ENCODE measurements around the gene DHX8. TPM values are rescaled to one million over a fixed set of nuclear protein-coding genes. Genes with fewer than 3 reads are reported as not detected.

DHX8 gene
- polyA plus RNA-seq, 1 donor (not counting 4 experiments of a cell fraction or from before 2014, with no cell fraction given) = 30.1 TPM

DNA sequence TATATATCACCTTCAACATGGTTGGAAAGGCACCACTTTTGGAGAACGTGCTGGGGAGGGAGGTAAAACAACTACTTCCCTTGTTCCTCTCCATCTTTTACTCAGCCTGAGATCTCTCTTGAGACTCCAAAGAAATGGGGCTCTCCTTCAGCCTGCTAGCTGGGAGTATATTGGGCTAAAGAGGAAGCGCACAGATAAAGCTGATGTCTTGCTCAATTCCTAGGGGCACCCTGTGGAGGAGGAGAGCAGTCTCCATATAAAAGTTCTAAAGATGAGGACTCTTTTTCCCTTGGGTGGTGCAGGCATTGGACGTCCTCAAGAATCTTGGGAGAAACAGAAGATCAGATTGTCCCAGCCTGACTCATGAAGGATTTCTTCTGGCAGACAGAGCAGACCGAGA, 67.0 kb downstream of the DHX8 start:
- no peak overlapping the region for H3K4me3 ChIP-seq (ENCODE audit: control insufficient read depth in 2 of 3, extremely low read depth in 1 of 3, insufficient read depth in 2 of 3, low read depth in 1 of 3, low read length in 3 of 3)
- no peaks in the 10 kb centered on the region for H4K20me1 ChIP-seq (ENCODE audit: control insufficient read depth, extremely low read depth, insufficient read depth, low read length)
- no peaks in the 10 kb centered on the region for H3K27me3 ChIP-seq (ENCODE audit: control insufficient read depth, extremely low read depth, insufficient read depth, low read length)
- FAIRE-seq = no peak
- no peak overlapping the region for H3K27ac ChIP-seq (ENCODE audit: control insufficient read depth, insufficient read depth, low read length)
- no peak overlapping the region for H2AFZ ChIP-seq (ENCODE audit: control insufficient read depth, low read length)
- H3K4me1 ChIP-seq (ENCODE audit: control insufficient read depth, extremely low read depth, insufficient read depth, low read length) = peaks cover 33% of the 10 kb centered on the region
- DNase-seq (ENCODE audit: low read depth, low spot score) = no peak
- H3K36me3 ChIP-seq (ENCODE audit: control insufficient read depth in 2 of 2, extremely low read depth in 1 of 2, insufficient read depth in 2 of 2, low read length in 2 of 2) = no peaks in the 10 kb centered on the region
- H3K9me1 ChIP-seq (ENCODE audit: control insufficient read depth, extremely low read depth, insufficient read depth, low read length) = no peaks in the 10 kb centered on the region
- no peak overlapping the region for H3K9ac ChIP-seq (ENCODE audit: control insufficient read depth, extremely low read depth, insufficient read depth, low read length)
- H3K4me2 ChIP-seq (ENCODE audit: control insufficient read depth, extremely low read depth, insufficient read depth, low read depth, low read length) = no peak overlapping the region
- dilution Hi-C loops (cut with MboI; ENCODE audit: extremely low pct_ligation_motif_present, low sequenced_read_pairs) = no loop called here
- TF ChIP-seq, protein P1, sequence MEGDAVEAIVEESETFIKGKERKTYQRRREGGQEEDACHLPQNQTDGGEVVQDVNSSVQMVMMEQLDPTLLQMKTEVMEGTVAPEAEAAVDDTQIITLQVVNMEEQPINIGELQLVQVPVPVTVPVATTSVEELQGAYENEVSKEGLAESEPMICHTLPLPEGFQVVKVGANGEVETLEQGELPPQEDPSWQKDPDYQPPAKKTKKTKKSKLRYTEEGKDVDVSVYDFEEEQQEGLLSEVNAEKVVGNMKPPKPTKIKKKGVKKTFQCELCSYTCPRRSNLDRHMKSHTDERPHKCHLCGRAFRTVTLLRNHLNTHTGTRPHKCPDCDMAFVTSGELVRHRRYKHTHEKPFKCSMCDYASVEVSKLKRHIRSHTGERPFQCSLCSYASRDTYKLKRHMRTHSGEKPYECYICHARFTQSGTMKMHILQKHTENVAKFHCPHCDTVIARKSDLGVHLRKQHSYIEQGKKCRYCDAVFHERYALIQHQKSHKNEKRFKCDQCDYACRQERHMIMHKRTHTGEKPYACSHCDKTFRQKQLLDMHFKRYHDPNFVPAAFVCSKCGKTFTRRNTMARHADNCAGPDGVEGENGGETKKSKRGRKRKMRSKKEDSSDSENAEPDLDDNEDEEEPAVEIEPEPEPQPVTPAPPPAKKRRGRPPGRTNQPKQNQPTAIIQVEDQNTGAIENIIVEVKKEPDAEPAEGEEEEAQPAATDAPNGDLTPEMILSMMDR (optimal IDR thresholded peaks at IDR 0.05 in 1 of 3, IDR thresholded peaks at IDR 0.05 in 1 of 3, conservative IDR thresholded peaks at IDR 0.05 in 1 of 3; ENCODE audit: extremely low read depth in 1 of 3, insufficient read depth in 2 of 3, low read length in 3 of 3) = no peak
- no peak for TF ChIP-seq EZH2 (IDR thresholded peaks at IDR 0.05; ENCODE audit: low read length)
- no peaks in the 10 kb centered on the region for H3K79me2 ChIP-seq (ENCODE audit: control insufficient read depth, insufficient read depth, low read length)
- H3K9me3 ChIP-seq (ENCODE audit: control insufficient read depth, low read depth, low read length) = no peaks in the 10 kb centered on the region

DNA sequence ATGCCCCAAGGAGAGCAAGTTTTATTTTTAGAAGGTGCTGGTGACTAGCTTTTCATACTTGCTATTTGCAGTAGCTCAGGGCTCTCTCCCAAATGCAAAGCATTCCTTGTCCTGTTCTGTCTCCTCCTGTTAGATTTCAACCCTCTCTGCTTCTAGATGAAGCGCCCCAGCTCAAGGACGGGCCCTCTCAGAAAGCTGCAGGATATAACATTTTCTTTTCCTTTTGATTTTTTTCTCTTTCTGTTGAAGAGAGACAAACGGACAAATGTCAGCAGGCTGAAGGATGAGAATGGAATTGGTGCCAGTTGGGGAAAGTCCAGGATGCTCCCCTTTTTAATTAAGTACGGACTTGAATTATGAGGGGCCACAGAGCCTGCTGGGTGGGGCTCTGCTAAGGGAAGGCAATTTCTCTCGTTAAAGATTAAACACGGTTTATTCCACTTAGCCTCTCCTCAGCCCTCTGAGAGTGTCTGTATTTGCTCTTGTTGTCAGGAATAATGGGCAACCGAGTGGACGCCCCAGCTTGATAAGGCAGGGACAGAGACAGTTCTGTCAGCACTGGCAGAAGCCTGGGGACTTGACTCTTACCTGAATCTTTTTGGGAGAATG, 68.6 kb downstream of the DHX8 start:
- TF ChIP-seq, protein P1 (optimal IDR thresholded peaks at IDR 0.05 in 1 of 3, IDR thresholded peaks at IDR 0.05 in 1 of 3, conservative IDR thresholded peaks at IDR 0.05 in 1 of 3; ENCODE audit: extremely low read depth in 1 of 3, insufficient read depth in 2 of 3, low read length in 3 of 3) = no peak
- TF ChIP-seq EZH2 (IDR thresholded peaks at IDR 0.05; ENCODE audit: low read length) = no peak
- H2AFZ ChIP-seq (ENCODE audit: control insufficient read depth, low read length) = no peak overlapping the region
- no peak for FAIRE-seq
- no peak overlapping the region for H3K27ac ChIP-seq (ENCODE audit: control insufficient read depth, insufficient read depth, low read length)
- no peak for DNase-seq (ENCODE audit: low read depth, low spot score)
- no peaks in the 10 kb centered on the region for H3K27me3 ChIP-seq (ENCODE audit: control insufficient read depth, extremely low read depth, insufficient read depth, low read length)
- H3K4me3 ChIP-seq (ENCODE audit: control insufficient read depth in 2 of 3, extremely low read depth in 1 of 3, insufficient read depth in 2 of 3, low read depth in 1 of 3, low read length in 3 of 3) = no peak overlapping the region
- no peaks in the 10 kb centered on the region for H3K9me3 ChIP-seq (ENCODE audit: control insufficient read depth, low read depth, low read length)
- H3K4me1 ChIP-seq (ENCODE audit: control insufficient read depth, extremely low read depth, insufficient read depth, low read length) = peaks cover 32% of the 10 kb centered on the region
- H3K9me1 ChIP-seq (ENCODE audit: control insufficient read depth, extremely low read depth, insufficient read depth, low read length) = no peaks in the 10 kb centered on the region
- no peak overlapping the region for H3K9ac ChIP-seq (ENCODE audit: control insufficient read depth, extremely low read depth, insufficient read depth, low read length)
- H4K20me1 ChIP-seq (ENCODE audit: control insufficient read depth, extremely low read depth, insufficient read depth, low read length) = no peaks in the 10 kb centered on the region
- H3K36me3 ChIP-seq (ENCODE audit: control insufficient read depth in 2 of 2, extremely low read depth in 1 of 2, insufficient read depth in 2 of 2, low read length in 2 of 2) = no peaks in the 10 kb centered on the region
- no peaks in the 10 kb centered on the region for H3K79me2 ChIP-seq (ENCODE audit: control insufficient read depth, insufficient read depth, low read length)
- no peak overlapping the region for H3K4me2 ChIP-seq (ENCODE audit: control insufficient read depth, extremely low read depth, insufficient read depth, low read depth, low read length)
- dilution Hi-C loops (cut with MboI; ENCODE audit: extremely low pct_ligation_motif_present, low sequenced_read_pairs) = no loop called here
